ENCODE results near the gene WNT4. TPM values are rescaled to one million over a fixed set of nuclear protein-coding genes. Genes with fewer than 3 reads are reported as not detected.

The WNT4 gene
- total RNA-seq (2021) (0.69 to 0.85 TPM (median 0.70 TPM) in 3 replicates), Bru-seq, nascent RNA (percentile 18 among the genes with signal in this experiment)
- long read RNA-seq, experiment 1, partial matches to known transcripts, result 0 of 1 reads
- long read RNA-seq, experiment 1, other reads (novel, unspliced or antisense), result 0 of 1 reads
- long read RNA-seq, experiment 2, result 0 reads
- long read RNA-seq, experiment 3, result 0 reads

GRCh38 chr1:22143065-22144033, at the start of gene WNT4:
TSS of gene WNT4 (minus strand) at chr1:22143097. CDS start at chr1:22142922, 175 bp downstream.
- peak within 1 kb of the TSS; percentile 79 for H3K4me3 Mint-ChIP-seq
- H3K36me3 Mint-ChIP-seq, result no peaks in the 10 kb centered on the region
- TF ChIP-seq, protein P1, sequence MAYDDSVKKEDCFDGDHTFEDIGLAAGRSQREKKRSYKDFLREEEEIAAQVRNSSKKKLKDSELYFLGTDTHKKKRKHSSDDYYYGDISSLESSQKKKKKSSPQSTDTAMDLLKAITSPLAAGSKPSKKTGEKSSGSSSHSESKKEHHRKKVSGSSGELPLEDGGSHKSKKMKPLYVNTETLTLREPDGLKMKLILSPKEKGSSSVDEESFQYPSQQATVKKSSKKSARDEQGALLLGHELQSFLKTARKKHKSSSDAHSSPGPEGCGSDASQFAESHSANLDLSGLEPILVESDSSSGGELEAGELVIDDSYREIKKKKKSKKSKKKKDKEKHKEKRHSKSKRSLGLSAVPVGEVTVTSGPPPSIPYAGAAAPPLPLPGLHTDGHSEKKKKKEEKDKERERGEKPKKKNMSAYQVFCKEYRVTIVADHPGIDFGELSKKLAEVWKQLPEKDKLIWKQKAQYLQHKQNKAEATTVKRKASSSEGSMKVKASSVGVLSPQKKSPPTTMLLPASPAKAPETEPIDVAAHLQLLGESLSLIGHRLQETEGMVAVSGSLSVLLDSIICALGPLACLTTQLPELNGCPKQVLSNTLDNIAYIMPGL (CRISPR knock-in tag; IDR thresholded peaks at IDR 0.05), result peak; percentile 32; the same call in 1 of the 2 replicates
- peak; percentile 39; the same call in 1 of the 2 replicates for TF ChIP-seq CTCF (IDR thresholded peaks at IDR 0.05)
- no peak for TF ChIP-seq E2F1 (CRISPR knock-in tag; IDR thresholded peaks at IDR 0.05)
- no peak for TF ChIP-seq FOXJ3 (CRISPR knock-in tag; IDR thresholded peaks at IDR 0.05; ENCODE audit: borderline replicate concordance)
- 0 out of 2 replicates have a peak, but pooled peaks have one; percentile 81 for TF ChIP-seq GTF2I (CRISPR knock-in tag; conservative IDR thresholded peaks at IDR 0.05)
- no peak for TF ChIP-seq ZNF423 (CRISPR knock-in tag; IDR thresholded peaks at IDR 0.05)
- TF ChIP-seq, protein P2, sequence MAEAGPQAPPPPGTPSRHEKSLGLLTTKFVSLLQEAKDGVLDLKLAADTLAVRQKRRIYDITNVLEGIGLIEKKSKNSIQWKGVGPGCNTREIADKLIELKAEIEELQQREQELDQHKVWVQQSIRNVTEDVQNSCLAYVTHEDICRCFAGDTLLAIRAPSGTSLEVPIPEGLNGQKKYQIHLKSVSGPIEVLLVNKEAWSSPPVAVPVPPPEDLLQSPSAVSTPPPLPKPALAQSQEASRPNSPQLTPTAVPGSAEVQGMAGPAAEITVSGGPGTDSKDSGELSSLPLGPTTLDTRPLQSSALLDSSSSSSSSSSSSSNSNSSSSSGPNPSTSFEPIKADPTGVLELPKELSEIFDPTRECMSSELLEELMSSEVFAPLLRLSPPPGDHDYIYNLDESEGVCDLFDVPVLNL (CRISPR knock-in tag; IDR thresholded peaks at IDR 0.05; ENCODE audit: borderline replicate concordance, low read depth), result 0 out of 2 replicates have a peak, but pooled peaks have one; percentile 19
- TF ChIP-seq, protein P3, sequence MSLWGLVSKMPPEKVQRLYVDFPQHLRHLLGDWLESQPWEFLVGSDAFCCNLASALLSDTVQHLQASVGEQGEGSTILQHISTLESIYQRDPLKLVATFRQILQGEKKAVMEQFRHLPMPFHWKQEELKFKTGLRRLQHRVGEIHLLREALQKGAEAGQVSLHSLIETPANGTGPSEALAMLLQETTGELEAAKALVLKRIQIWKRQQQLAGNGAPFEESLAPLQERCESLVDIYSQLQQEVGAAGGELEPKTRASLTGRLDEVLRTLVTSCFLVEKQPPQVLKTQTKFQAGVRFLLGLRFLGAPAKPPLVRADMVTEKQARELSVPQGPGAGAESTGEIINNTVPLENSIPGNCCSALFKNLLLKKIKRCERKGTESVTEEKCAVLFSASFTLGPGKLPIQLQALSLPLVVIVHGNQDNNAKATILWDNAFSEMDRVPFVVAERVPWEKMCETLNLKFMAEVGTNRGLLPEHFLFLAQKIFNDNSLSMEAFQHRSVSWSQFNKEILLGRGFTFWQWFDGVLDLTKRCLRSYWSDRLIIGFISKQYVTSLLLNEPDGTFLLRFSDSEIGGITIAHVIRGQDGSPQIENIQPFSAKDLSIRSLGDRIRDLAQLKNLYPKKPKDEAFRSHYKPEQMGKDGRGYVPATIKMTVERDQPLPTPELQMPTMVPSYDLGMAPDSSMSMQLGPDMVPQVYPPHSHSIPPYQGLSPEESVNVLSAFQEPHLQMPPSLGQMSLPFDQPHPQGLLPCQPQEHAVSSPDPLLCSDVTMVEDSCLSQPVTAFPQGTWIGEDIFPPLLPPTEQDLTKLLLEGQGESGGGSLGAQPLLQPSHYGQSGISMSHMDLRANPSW (CRISPR knock-in tag; conservative IDR thresholded peaks at IDR 0.05; ENCODE audit: low read depth), result no peak
- peaks cover 40% of the 10 kb centered on the region for H3K27me3 Mint-ChIP-seq (ENCODE audit: low read depth)
- no peaks in the 10 kb centered on the region for H3K9me3 Mint-ChIP-seq
- DNase-seq (ENCODE audit: low spot score) (peak; percentile 57), ATAC-seq (peak; percentile 80)
- peaks cover 24% of the 10 kb centered on the region for H3K4me1 Mint-ChIP-seq
- H3K27ac Mint-ChIP-seq, result no peak within 1 kb of the TSS
- ChIA-PET POLR2A (no interaction called here), CTCF (interaction anchor here (0.6 to 3.8 kb wide), 31 partner anchors 9 to 485 kb away, joined by 3 to 36 read pairs (median 4); no protein-coding TSS in a partner anchor)

DNA sequence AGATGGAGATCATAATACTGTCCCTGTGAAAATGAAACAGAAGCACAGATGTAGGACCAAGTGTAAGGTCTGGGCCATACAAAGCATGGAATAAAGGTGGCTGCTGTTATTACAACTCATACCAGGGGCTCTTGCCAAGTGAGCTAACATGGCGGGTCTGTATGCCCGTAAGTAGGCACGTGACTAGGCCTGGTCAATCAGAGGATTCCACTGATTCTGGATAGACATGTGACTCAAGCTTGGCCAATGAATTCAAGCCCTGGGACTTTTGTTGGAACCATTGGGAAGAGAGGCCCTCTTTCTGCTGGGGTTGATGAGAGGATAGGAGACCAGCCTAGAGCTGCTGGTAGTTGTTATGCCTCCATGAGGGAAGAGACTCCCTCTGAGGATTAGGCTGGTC, 47.8 kb upstream of the WNT4 start:
- no peak for ATAC-seq
- CTCF ChIA-PET, result interaction anchor here (0.6 to 0.9 kb wide), 2 partner anchors 189 to 226 kb away, joined by 3 read pairs; no protein-coding TSS in a partner anchor
- no peak for DNase-seq (ENCODE audit: low spot score)
- no peak overlapping the region for H3K27ac Mint-ChIP-seq
- H3K36me3 Mint-ChIP-seq, result no peaks in the 10 kb centered on the region
- POLR2A ChIA-PET, result no interaction called here
- peaks cover 3% of the 10 kb centered on the region; the same call in 1 of the 2 replicates for H3K27me3 Mint-ChIP-seq (ENCODE audit: low read depth)
- TF ChIP-seq GTF2I (CRISPR knock-in tag; conservative IDR thresholded peaks at IDR 0.05) (no peak), ZNF138 (CRISPR knock-in tag; conservative IDR thresholded peaks at IDR 0.05) (no peak), ATF2 (CRISPR knock-in tag; IDR thresholded peaks at IDR 0.05; ENCODE audit: borderline replicate concordance, low read depth) (no peak), ESRRA (CRISPR knock-in tag; IDR thresholded peaks at IDR 0.05; ENCODE audit: borderline replicate concordance) (no peak), FOXK1 (CRISPR knock-in tag; IDR thresholded peaks at IDR 0.05) (no peak), SMAD3 (CRISPR knock-in tag; IDR thresholded peaks at IDR 0.05; ENCODE audit: borderline replicate concordance) (no peak), CTCF (IDR thresholded peaks at IDR 0.05) (no peak)
- TF ChIP-seq, protein P3 (CRISPR knock-in tag; conservative IDR thresholded peaks at IDR 0.05; ENCODE audit: low read depth), result no peak
- no peaks in the 10 kb centered on the region for H3K4me1 Mint-ChIP-seq
- H3K4me3 Mint-ChIP-seq, result no peak overlapping the region
- H3K9me3 Mint-ChIP-seq, result no peaks in the 10 kb centered on the region

All from WTC11 (cell line).